Mononuclear cell (primary cell): ENCODE measurements around the gene KRT37. TPM values are rescaled to one million over a fixed set of nuclear protein-coding genes. Genes with fewer than 3 reads are reported as not detected.
"Not testable (repeated sequence)": the region's sequence is repeated elsewhere in the genome, so short reads cannot be mapped to it uniquely, and the experiment has no call there.

Experiments
- H3K27me3 ChIP-seq: 2 replicates; pipeline ENCODE4 v1.6.0; 2011; ENCODE audit warnings: low read length, control low read depth; ENCODE audit not compliant: insufficient read depth
- H3K4me1 ChIP-seq: 2 replicates; pipeline ENCODE4 v1.5.1; 2011; ENCODE audit warnings: mild to moderate bottlenecking, low read length, control low read depth; ENCODE audit not compliant: insufficient read depth
- H3K4me3 ChIP-seq: 2 replicates; pipeline ENCODE4 v1.5.1; 2011; ENCODE audit warnings: mild to moderate bottlenecking, low read length, moderate library complexity
- H3K9me3 ChIP-seq: 2 replicates; pipeline ENCODE4 v1.5.1; 2011; ENCODE audit warnings: low read depth, mild to moderate bottlenecking, control low read depth, low read length
- total RNA-seq: library from RNA; depleted of rRNA; stranded (reverse); fragments of >200 nt; gene quantifications from one replicate; pipeline ENCODE4 v1.2.3, GENCODE V29; 2012

Gene KRT37
- total RNA-seq, 1 donor = not detected

DNA sequence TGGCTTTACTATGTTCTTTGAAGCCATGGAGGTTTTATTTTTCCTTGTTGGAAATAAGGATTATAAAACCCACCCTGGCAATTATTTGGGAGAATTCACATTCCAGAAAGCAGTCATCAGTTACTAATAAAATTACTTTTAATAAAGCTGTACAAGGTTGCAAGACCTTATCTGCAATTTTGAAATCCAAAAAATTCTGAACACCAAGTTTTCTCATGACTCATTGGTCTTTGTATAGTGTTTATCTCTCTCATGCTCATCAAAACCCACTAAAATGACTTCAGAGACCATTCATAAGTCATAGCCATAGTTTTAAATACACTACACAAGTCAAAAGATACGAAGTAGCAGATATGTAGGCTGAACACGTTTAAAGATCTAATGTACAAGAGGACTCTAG is 22.4 kb upstream of the KRT37 start:
- Histone ChIP-seq H3K27me3 (no peaks in the 10 kb centered on the region), H3K4me3 (no peak overlapping the region), H3K9me3 (no peaks in the 10 kb centered on the region), H3K4me1 (no peaks in the 10 kb centered on the region)

DNA sequence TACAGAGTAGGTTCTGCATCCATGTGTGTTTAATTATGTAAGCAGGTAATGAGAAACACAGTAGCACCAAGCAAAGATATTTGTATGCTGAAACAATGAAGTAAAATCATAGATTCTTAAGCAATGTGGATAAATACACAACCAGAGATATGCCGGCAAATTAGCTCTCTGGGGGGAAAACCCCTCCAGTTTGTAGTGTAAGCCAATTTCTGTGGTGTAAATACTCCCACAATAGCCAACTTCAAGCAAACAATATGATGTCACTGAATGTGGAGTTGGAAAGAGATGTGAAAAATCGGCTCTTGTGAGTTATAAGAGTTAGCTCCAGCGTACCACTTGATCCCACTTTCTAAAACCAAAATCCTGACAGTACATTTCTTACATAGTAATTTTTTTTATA is 20.3 kb upstream of the KRT37 start:
- Histone ChIP-seq H3K4me1 (no peaks in the 10 kb centered on the region), H3K4me3 (no peak overlapping the region), H3K9me3 (no peaks in the 10 kb centered on the region), H3K27me3 (no peaks in the 10 kb centered on the region)

DNA sequence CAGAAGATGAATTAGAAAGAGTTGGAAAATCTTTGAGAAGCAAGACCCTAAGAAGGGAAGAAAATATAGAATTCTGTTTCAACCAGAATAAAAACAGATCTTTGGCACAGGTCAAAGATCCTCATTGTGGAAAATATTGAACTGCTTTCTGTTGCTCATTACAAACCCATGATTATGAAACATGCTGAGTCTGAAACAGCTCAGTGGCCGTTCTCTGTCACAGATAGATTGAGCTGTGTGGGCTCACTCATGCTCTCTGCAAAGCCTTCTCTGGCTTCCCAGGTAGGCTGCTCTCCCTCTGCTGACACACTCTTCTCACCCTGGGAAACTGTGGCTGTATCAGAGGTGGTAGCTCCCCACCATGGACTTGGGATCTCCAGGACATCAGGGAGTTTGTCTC is 19.8 kb upstream of the KRT37 start:
- H3K9me3 ChIP-seq = no peaks in the 10 kb centered on the region
- H3K4me1 ChIP-seq = peaks cover 4% of the 10 kb centered on the region
- no peaks in the 10 kb centered on the region for H3K27me3 ChIP-seq
- no peak overlapping the region for H3K4me3 ChIP-seq

DNA sequence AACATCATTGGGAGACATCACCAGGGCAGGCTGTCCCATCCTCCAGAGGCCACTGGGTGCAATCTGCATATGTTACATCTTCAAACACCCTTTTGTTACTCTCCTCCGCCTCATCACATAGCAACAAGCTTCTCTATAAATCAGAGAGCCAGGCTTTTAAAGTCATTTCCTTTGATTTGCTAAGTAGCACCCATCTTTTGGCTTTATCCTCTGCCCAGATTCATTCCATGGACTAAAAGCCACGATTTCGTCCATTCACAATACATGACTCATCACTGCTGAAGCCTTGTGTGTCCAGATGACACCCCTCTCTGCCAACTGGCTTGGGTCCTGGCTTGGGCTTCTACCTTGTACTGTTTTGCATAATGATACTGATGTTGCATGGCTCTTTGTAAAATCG is 18.4 kb upstream of the KRT37 start:
- no peaks in the 10 kb centered on the region for H3K27me3 ChIP-seq
- no peaks in the 10 kb centered on the region for H3K9me3 ChIP-seq

DNA sequence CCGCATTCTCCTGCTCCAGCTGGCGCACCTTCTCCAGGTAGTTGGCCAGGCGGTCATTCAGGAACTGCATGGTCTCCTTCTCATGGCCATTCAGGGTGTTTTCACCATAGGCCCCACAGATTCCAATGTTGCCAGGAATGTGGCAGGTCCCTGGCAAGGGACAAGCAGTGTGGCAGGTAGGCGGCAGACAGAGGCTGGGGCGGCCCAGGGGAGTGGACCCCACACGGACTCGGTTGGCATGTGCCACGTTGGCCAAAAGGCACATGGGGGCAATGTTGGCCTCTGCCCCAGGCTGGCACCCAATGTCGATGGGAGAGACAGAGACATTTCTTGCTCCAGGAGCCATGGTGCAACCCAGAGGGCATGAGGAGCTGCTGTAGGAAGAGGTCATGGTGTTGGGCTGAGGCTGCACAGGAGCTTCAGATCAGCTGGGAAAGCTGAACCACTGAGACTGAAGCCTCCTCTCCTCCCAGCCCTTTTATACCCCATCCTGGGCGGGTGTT is 16.2 kb upstream of the KRT37 start, which contains the start of gene KRT38:
Gene KRT38 (minus strand): TSS at position 453 of the 503 bp plus-strand sequence. CDS start 62 bp downstream, at position 391.
- no peak within 1 kb of the TSS for H3K4me3 ChIP-seq
- H3K27me3 ChIP-seq = no peaks in the 10 kb centered on the region
- H3K9me3 ChIP-seq = no peaks in the 10 kb centered on the region
- H3K4me1 ChIP-seq = peaks cover 9% of the 10 kb centered on the region

More for the DNA sequence above, 18.4 kb upstream of the KRT37 start:
- Histone ChIP-seq H3K4me3 (no peak overlapping the region), H3K4me1 (peaks cover 9% of the 10 kb centered on the region)

DNA sequence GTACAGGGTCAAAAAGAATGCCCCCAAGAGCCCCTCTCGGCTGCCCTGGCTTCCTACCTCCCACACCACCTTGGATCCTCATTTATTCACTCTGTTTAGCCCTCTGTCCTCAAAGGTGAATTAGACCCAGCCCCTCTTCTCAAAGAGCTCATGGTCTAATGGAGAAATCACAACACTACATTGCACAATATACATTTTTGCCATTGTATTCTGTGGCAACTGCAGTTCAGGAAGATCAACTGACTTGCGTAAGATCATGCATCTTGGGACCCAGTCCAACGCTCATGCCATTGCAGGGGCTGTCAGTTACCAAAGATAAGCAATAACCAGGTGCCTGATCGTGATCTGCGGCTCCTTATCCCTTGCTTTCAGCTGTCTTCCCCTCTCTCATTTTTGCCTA is 15.0 kb upstream of the KRT37 start:
- no peak overlapping the region for H3K4me3 ChIP-seq
- no peaks in the 10 kb centered on the region for H3K27me3 ChIP-seq
- peaks cover 9% of the 10 kb centered on the region for H3K4me1 ChIP-seq
- no peaks in the 10 kb centered on the region for H3K9me3 ChIP-seq

DNA sequence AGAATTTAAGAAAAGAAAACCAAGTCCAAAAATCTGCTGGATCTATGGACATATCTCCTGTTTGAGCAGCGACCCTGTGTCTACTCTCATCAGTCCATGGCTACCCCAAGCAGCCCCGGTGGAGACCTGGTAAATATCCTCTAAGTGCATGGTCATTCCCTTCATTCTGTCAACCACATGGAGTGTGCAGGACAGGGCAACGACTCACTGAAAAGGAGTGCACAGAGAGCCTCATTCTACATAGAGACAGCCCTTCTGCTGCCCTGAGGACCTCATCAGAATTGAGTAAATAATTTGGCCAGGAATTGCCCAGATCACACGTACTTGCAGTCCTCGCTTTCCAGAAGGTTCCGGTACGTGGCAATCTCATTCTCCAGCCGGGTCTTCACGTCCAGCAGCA is 13.4 kb upstream of the KRT37 start:
- no peaks in the 10 kb centered on the region for H3K27me3 ChIP-seq
- H3K4me3 ChIP-seq = no peak overlapping the region

DNA sequence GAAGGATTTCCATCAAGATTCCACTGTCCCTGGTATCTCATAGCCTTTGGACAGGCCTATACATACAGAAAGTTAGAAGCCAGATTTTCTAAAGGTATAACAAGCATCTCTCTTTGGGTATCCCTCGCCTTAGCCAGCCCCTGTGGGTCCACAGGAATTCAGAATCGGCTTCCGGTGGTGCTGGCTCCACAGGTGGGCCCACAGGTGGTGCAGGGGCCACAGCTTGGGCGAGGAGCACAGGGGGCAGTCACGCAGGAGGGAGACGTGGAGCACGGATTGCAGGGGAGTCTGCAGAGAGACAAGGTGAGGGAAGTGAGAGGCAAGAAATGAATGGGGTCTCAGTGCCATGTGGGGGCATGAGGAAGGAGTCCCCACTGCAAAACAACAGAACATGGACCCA is 12.9 kb upstream of the KRT37 start:
- Histone ChIP-seq H3K9me3 (no peaks in the 10 kb centered on the region), H3K4me1 (peaks cover 9% of the 10 kb centered on the region), H3K4me3 (no peak overlapping the region), H3K27me3 (no peaks in the 10 kb centered on the region)

More for the DNA sequence above, 13.4 kb upstream of the KRT37 start:
- peaks cover 9% of the 10 kb centered on the region for H3K4me1 ChIP-seq
- no peaks in the 10 kb centered on the region for H3K9me3 ChIP-seq

DNA sequence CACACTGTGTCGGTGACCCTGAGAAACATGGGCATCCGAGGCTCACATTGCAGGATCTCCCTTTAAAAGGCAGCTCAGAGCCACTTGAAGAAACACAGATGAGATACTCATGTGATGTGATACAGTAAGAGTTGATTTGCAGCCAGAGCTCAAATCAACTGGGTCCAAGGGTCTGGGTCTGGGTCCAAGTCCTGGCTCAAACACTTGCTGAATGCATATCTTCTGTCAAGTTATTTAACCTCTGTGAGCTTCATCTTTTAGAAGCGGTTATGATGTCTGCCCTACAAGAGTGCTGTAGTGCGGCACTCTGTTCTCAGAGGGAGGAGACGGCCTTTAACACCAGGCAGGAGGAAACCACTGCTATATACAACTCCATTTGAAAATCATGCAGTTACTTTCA is 10.0 kb upstream of the KRT37 start:
- Histone ChIP-seq H3K9me3 (no peaks in the 10 kb centered on the region), H3K4me1 (peaks cover 7% of the 10 kb centered on the region), H3K27me3 (peaks cover 3% of the 10 kb centered on the region), H3K4me3 (no peak overlapping the region)

DNA sequence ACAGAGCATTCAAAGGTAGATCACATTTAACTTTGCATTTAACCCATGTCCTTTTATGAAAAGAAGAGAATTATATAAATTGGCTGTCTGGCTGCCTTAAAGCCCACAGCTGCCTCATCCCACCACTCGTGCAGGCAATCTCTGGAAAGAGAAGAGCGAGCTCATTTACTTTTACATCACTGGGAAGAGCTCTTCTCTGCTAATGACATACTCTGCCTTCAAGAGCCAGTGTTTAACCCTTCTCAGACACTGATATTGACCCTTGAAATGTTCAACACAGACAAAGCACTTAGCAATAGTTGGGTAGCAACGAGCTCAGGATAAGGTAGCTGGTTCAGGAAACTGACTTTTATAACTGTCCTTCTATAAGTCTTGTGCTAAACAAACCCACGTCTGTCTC is 9.6 kb upstream of the KRT37 start:
- peaks cover 3% of the 10 kb centered on the region for H3K27me3 ChIP-seq
- no peaks in the 10 kb centered on the region for H3K9me3 ChIP-seq
- peaks cover 3% of the 10 kb centered on the region for H3K4me1 ChIP-seq
- no peak overlapping the region for H3K4me3 ChIP-seq

DNA sequence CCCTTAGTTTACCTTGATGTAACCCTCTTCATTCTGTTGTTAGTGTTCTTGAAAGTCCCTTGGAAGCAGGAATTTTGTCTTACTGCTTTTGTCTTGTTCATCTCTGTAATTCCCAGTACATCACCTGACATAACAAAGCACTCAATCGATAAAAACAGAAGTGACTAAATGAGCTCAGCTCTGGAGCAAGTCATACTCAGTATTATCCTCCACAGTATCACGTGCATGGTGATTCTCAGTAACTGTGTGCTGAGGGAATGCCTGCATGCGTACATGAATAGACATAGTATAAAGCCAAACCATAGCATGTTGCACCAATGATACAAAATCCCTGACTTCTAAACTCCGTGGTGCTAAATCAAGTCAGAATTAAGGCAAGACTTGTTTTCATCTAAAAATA is 9.2 kb upstream of the KRT37 start:
- H3K4me3 ChIP-seq = no peak overlapping the region
- H3K4me1 ChIP-seq = no peaks in the 10 kb centered on the region
- peaks cover 3% of the 10 kb centered on the region for H3K27me3 ChIP-seq
- H3K9me3 ChIP-seq = no peaks in the 10 kb centered on the region

DNA sequence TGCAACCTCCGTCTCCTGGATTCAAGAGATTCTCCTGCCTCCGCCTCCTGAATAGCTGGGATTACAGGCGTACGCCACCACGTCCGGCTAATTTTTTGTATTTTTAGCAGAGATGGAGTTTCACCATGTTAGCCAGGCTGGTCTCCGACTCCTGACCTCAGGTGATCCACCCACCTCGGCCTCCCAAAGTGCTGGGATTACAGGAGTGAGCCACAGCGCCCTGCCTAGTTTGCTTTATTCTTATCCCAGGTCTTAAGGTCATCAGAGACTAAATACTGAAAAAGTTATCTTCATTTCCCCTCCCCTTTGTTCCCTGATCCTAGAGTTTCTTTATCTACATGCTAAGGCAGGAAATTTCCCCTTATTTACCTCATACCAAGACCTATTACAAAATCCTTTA is 6.0 kb upstream of the KRT37 start:
- H3K4me3 ChIP-seq, H3K9me3 ChIP-seq, H3K27me3 ChIP-seq, H3K4me1 ChIP-seq: not testable (repeated sequence)

DNA sequence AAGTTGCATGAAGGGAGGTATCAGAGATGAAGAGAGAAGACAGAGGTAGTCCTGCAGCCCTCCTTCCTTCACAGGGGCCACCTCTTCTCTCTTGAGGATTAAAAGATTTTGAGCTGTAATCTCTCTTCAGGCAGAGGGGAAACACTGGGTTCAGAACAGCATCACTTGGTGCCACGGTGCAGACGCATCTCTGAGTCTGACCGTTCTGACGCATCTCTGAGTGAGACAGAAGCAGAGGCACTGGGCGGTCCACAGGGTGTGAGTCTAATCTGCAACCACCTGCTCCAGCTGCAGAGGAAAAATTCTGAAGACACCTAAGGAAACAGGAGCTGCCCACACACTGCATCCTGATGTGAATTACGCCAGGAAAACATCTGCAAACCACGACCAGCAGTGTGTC is 5.3 kb upstream of the KRT37 start:
- H3K27me3 ChIP-seq = peaks cover 3% of the 10 kb centered on the region
- no peaks in the 10 kb centered on the region for H3K9me3 ChIP-seq
- no peaks in the 10 kb centered on the region for H3K4me1 ChIP-seq
- H3K4me3 ChIP-seq = no peak overlapping the region

DNA sequence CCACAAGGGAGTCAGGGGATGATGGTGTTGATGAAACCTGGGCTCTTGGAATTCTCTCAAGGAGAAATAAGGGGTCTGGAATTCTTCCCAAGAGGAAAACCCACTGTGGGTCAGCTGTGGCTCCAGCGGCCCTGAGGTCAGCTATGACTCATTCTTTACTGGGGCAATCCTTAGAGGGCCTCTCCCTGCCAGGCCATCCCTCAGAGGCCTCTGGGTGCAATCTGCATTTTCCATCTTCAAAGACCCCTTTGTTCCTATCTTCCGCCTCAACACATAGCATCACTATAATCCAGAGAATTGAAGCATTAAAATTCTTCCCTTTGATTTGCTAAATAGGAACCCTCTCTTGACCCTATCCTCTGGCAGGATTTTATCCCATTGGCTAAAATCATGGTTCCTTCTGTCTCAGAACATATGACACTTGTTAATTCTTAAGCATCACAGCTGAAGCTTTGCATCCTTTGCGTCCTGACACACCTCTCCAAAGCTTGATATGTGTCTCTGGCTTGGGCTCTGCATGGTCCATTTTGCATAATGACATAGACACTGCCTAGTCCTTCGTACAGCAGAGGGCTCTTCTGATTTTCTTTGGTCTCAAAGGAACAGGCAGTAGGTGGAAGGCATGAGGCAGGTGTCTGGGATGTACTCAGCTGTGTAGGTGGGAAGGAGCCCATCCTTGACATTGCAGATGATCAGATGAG is 4.4 kb upstream of the KRT37 start:
- H3K4me3 ChIP-seq = no peak overlapping the region
- H3K9me3 ChIP-seq = no peaks in the 10 kb centered on the region
- peaks cover 3% of the 10 kb centered on the region for H3K27me3 ChIP-seq
- H3K4me1 ChIP-seq = no peaks in the 10 kb centered on the region

DNA sequence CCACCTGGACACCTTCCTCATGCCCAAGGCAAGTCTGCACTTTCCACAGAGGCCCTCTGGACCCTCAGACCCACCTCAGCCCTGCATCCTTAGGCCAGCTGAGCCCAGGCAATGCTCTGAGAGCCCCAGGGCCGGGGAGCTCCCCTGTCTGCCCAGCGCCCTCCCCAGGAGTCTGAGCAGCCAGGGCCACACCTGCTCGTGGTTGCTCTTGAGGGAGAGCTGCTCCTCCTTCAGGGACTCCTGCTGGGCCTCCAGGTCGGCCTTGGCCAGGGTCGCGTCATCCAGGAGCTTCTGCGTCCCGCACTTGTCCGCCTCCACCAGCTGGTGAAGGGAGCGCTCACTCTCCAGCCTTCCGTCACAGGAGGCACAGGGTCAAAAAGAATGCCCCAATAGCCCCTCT is 1.8 kb downstream of the KRT37 start:
- H3K4me1 ChIP-seq, H3K9me3 ChIP-seq, H3K4me3 ChIP-seq, H3K27me3 ChIP-seq: not testable (repeated sequence)

DNA sequence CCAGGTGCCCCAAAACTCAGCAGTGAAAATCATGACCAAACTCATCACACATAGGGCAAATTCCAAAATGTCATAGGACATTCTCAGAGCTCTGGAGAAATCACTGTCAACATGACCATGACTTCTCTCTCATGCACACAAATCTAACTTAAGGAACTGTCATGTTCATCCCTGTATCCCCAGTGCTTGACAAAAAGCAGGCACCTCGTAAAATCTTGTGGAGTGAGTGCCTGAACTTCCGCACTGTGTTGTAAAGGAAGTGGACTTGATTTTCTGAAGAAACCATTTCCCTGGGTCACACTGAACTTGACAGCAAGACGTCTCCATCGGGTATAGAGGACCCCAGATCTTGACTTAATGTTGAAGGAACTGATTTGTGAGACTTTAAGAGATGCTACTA is 2.8 kb downstream of the KRT37 start:
- no peak overlapping the region for H3K4me3 ChIP-seq
- H3K27me3 ChIP-seq = no peaks in the 10 kb centered on the region
- peaks cover 7% of the 10 kb centered on the region for H3K4me1 ChIP-seq
- H3K9me3 ChIP-seq = no peaks in the 10 kb centered on the region
